KOPT-K1 (cell line): ENCODE data around the gene ADISSP.

Source experiments
- H3K27ac ChIP-seq: fragments of 200-600 bp; sonication (generic); 2 replicates; pipeline ENCODE4 v1.5.1; 2016; ENCODE audit warnings: antibody characterized with exemption, mild to moderate bottlenecking, low read depth, low read length; ENCODE audit not compliant: poor library complexity, severe bottlenecking
- H3K36me3 ChIP-seq: fragments of 200-600 bp; sonication (generic); 2 replicates; pipeline ENCODE4 v1.5.1; 2017; ENCODE audit warnings: antibody characterized with exemption, mild to moderate bottlenecking, low read length, moderate library complexity; ENCODE audit not compliant: insufficient read depth
- H3K9me3 ChIP-seq: fragments of 200-600 bp; sonication (generic); 2 replicates; pipeline ENCODE4 v1.5.1; 2017; ENCODE audit warnings: antibody characterized with exemption, low read length, mild to moderate bottlenecking; ENCODE audit not compliant: insufficient read depth, poor library complexity, severe bottlenecking

ADISSP gene

DNA sequence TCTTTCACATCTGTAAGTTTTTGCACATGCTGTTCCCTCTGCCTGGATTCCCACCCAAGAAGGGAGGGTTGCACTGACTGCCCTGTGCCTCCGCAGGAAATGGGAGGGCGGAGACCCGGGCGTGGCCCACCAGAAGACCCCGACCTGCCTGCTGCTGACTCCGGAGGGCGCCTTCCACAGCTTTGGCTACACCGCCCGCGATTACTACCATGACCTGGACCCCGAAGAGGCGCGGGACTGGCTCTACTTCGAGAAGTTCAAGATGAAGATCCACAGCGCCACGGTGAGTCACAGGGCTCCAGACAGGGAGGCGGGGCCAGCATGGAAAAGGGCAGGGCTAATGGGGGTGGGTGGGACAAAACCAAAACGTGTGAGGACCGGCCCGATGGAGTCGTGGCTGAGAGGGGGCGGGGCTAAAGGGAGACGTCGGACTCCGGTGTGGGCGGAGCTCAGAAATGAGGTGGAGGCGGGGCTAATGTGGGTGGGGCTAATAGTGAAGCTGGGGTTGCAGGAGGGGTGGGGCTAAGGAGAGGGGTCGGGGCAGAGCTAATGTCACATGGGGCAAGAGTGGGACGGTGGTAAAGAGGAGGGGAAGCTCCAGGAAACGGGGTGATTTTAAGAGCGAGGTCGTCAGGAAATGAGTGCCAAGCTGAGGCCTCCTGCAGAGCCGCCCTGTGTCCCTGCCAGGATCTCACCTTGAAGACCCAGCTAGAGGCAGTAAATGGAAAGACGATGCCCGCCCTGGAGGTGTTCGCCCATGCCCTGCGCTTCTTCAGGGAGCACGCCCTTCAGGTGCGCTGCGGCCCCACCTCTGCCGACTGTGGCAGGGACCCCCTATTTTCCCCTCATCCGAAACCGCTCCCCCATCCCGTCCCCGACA lies 22.5 kb downstream of the ADISSP start:
- Histone ChIP-seq H3K9me3 (no peaks in the 10 kb centered on the region), H3K27ac (peak overlapping the region; percentile 9), H3K36me3 (no peaks in the 10 kb centered on the region)

DNA sequence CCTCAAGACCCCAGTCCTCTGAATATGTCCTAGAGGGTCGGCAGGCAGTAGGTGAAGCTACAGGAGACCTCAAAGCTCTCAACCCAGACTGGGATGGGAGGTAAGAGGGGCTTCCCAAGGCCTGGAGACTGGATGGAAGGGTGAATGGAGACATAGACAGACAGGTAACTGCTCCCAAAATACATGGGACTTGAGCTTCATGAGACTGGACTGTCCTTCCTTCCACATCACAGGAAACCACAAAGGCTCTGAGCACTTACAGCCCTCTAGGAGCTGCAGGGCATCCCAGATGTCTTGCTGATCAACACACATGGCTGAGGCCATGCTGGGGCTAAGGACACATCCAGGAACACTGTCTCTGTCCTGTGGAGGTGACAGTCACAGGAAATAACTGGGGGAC lies 23.5 kb downstream of the ADISSP start:
- H3K36me3 ChIP-seq: no peaks in the 10 kb centered on the region
- no peaks in the 10 kb centered on the region for H3K9me3 ChIP-seq

DNA sequence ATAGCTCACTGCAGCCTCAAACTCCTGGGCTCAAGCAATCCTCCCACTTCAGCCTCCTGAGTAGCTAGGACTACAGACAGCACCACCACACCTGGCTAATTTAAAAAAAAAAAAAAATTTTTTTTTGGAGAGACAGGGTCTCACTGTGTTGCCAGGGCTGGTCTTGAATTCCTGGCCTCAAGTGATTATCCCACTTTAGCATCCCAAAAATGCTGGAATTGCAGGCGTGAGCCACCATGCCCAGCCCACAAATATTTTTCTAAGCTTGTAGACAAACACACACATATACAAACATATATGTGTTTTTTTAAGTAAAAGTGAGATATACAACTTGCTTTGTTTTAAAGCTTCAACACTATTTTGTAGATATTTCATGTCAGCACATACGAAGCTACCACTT lies 24.3 kb downstream of the ADISSP start:
- H3K9me3 ChIP-seq: no peaks in the 10 kb centered on the region
- H3K27ac ChIP-seq: no peak overlapping the region

More for the DNA sequence above, 23.5 kb downstream of the ADISSP start:
- H3K27ac ChIP-seq: no peak overlapping the region

DNA sequence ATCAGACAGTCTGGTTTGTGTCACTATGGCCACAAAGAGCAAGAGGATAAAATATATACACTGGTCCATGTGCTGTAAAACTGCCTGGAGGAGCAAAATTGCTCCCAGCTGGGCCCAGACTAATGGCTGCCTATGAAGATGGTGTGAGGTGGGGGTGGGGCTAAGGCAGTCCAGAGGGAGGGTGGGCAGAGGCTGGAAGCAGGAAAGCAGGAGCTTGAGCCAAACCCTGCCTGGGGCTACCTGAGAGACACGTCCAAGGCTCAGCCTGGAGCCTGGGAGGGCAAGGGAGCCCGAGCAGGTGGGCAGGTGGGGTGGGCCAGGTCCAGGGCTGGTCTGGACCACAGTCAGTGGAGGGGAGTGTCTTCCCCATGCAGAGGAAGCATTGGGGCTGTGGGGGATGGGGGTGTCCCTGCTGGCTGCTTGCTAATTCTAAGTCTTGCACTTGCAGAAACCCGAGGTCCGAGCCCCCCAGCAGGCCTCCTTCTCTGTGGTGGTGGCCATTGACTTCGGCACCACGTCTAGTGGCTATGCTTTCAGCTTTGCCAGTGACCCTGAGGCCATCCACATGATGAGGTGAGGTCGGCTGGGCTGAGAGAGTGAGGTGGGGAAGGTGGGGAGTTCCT lies 25.6 kb downstream of the ADISSP start:
- no peak overlapping the region for H3K27ac ChIP-seq
- no peaks in the 10 kb centered on the region for H3K36me3 ChIP-seq
- H3K9me3 ChIP-seq: no peaks in the 10 kb centered on the region

More for the DNA sequence above, 24.3 kb downstream of the ADISSP start:
- no peaks in the 10 kb centered on the region for H3K36me3 ChIP-seq

DNA sequence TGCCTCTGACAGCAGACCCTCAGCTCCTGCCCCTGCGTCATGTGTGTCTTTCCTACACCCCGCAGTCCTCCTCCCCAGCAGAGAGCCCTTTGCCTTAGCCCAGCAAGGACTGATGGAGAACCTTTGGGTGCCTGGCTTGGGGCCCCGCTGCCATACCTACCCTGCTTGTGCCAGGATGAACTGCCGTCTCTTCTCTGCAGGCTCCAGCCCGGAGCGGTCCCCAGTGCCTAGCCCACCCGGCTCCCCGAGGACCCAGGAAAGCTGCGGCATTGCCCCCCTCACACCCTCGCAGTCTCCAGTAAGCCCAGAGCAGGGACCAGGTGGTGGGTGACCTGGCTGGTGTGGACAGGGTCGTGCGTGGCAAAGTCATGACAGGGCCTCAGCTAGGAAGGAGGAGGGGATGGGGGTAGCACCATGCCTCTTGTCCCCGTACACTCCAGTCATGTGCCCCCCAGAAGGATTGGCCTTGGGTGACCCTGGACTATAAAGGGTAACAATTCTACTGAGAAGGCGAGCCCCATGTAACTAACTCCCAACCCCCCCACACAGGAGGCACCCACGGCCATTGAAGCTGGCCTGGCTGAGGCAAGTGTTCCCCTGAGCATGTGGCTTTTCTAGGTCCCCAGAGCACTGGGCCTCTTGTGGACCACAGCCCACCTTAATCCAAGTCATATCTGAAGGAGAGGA lies 26.8 kb downstream of the ADISSP start:
- H3K36me3 ChIP-seq: no peaks in the 10 kb centered on the region
- H3K27ac ChIP-seq: no peak overlapping the region
- H3K9me3 ChIP-seq: no peaks in the 10 kb centered on the region

DNA sequence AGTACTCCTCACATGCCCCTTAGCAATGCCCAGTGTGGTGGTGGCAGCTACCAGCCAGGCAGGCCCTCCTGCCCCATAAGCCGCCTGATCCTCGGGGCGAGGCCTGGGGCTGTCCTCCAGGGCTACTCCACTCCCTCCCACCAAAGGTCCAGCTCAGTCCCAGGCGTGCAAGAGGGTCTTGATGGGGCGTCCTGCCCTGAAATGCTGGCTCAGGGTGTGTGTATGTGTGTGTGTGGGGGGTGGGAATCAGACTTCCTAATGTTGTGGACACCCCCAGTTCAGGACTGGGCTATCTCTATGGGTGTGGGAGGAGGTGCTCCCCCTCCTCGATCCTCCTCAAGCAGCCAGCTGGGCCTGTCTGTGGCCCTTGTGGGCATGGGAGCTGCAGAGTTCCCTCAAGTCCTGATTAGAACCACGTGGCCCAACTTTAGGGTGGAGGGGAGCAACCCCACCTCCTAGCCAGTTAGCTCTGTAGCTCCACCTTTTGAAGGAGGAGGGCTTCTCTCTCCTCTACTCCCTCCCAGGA lies 27.6 kb downstream of the ADISSP start:
- Histone ChIP-seq H3K36me3 (no peaks in the 10 kb centered on the region), H3K9me3 (no peaks in the 10 kb centered on the region), H3K27ac (no peak overlapping the region)

DNA sequence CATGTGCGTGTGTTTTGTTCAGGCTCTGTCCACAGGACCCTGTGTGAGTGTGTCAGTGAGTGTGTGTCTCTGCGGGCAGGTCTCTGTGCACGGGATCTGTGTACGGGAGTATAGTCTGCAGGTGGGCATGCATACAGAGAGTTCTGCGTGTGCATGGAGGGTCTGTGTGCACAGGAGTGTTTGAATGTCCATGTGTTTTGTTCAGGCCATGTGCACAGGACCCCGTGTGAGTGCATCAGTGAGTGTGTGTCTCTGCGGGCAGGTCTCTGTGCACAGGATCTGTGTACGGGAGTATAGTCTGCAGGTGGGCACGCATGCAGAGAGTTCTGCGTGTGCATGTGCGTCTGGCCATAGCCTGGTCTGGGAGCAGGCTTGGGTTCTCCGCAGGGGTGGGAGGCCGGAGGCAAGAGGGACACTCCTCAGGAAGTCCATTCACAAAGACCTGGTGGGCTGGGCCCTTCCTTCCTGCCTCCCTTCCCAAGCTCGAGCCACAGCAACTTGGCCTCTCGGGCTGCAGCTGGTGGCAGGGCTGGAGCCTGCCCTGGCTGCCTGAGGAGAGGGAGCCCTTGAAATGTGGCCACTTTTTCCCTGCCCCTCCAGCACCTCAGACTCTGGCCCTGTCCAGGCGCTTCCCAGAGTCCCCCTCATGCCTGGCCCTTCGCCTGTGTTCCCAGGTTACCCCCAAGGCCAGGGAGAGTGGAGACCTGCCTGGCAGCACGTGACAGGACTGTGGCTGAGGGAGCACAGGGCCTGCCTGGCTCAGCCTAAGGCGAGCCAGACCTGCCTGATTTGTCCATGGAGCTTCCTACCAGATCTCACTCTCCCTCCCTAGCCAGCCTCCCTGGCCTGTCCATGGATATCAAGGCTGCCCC lies 28.3 kb downstream of the ADISSP start:
- no peaks in the 10 kb centered on the region for H3K36me3 ChIP-seq
- H3K27ac ChIP-seq: no peak overlapping the region
- no peaks in the 10 kb centered on the region for H3K9me3 ChIP-seq

DNA sequence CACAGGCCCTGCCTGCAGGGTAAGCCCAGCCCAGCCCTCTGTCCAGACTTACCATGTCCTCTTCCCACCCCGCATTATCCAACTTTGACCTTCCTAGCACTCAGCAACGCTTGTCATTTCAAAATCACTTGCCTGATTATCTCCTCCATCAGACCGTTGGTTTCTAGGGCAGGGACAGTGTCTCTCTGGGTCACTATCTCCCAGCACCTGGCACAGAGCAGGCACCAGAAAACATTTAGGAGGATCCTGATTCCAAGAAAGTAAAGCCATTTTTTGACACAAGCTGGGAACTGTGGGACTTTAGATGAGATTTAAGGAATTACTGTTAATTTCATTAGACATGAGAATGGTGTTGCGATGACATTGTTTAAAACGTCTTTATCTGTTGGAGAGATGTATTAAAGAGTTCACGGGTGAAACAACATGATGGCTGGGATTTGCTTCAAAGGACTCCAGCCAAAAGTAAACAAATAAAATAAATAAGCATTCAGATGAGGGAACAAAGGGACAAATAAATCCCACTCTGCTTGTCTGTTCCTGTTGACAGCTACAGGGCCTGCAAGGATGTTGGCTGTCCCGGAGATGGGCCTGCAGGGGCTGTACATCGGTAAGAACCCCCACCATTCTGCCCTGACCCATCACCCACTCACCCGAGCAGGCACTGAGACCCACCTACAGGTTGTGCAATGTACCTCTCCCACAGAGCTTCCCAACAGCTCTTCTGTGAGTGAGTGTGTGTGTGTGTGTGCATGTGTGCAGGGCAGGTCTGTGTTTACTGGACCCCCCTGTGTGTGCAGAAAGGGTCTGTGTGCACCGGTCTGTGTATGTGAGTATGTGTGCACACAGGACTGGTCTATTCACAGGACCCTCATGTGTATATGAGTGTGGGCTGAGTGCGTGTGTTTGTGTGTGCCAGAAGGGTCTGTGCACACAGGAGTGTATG lies 29.2 kb downstream of the ADISSP start:
- no peaks in the 10 kb centered on the region for H3K9me3 ChIP-seq
- no peaks in the 10 kb centered on the region for H3K36me3 ChIP-seq
- H3K27ac ChIP-seq: no peak overlapping the region

DNA sequence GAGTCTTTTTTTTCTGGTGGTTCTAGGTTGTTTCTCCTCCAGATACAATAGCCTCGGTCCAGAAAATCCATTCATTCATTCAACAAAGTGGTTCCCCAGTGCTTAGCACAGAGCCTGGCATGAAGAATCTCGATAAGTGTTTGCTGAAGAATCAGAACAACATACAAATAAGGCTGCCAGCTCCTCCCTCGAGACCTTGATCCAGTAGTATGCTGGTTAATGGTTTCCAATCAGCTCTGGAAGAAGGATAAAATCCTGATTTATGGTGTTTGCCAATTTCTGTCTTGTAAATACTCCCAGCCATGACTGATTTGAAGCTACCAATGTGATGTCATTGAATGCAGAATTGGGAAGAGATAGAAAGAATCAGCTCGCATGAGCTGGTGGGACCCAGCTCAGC lies 31.8 kb downstream of the ADISSP start:
- Histone ChIP-seq H3K36me3 (no peaks in the 10 kb centered on the region), H3K27ac (no peak overlapping the region), H3K9me3 (no peaks in the 10 kb centered on the region)

DNA sequence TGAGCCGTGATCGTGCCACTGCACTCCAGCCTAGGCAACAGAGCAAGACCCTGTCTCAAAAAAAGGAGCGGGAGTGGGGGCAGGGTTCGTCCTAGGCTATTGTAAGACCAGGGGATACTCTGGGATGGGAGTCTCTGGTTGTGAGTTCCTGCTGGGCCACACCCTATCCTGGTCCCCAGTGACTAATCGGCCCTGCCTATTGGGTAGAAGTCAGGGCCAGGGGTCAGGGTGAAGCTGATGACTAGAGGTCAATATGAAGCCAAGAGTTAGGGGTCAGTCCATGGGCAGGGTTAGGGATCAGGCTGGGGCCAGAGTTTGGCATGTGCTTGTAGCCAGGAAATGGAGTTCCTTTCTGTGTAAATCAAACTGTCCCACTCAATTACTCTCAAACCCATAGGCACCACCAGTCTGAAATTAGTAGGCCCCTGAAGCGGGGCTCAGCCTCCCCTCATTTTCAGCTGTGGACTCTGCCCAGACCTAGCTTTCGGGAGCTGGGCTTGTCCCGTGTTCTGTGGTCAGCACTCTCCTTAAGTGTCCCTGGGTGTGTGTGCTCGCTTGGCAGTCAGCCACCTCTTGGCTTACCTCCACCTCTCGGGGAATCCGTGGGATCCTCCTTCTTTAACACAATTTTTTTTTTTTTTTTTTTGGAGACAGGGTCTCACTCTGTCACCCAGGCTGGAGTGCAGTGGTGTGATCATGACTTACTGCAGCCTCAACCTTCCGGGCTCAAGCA lies 33.3 kb downstream of the ADISSP start:
- H3K9me3 ChIP-seq: no peaks in the 10 kb centered on the region
- no peaks in the 10 kb centered on the region for H3K36me3 ChIP-seq
- H3K27ac ChIP-seq: no peak overlapping the region

DNA sequence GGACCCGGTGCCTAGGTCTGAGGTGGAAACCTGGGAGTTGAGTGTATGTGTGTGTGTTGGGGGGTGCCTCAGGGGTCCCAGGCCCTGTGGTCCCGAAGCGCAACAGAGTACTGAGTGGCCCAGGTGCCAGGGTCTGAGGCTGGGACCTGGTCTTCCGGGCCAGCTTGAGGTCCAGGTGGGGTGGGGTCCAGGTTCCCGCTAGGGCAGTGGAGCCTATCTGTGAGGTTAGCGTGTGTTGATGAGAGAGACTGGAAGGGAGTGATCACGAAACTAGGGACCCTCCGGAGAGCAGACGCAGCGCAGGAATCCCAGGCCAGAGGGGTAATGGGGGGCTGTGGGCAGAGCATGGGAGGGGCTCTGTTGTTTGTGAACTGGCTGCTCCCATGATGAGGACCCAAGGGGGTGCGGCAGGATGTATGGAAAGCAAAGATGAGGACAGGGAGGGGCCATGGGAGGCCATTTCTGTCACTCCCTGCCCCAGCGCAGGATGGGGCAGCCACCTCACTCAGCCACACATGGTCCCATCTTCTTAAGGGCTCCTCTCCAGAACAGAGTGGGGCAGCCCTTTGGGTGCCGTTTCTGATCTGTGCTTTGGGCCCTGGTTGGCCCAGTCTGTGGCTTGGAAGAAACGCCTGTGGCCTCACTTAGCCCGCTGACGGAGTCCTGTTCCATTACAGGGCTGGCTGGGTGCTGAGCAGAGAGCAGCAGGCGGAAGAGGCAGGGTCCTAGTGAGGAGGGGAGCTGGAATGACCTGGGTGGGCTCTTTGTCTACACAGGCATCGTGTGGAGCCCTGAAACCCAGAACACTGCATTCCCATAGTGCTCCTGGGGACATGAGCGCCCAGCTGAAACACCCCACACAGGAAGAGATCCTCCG lies 34.2 kb downstream of the ADISSP start:
- H3K27ac ChIP-seq: no peak overlapping the region
- no peaks in the 10 kb centered on the region for H3K36me3 ChIP-seq
- no peaks in the 10 kb centered on the region for H3K9me3 ChIP-seq

DNA sequence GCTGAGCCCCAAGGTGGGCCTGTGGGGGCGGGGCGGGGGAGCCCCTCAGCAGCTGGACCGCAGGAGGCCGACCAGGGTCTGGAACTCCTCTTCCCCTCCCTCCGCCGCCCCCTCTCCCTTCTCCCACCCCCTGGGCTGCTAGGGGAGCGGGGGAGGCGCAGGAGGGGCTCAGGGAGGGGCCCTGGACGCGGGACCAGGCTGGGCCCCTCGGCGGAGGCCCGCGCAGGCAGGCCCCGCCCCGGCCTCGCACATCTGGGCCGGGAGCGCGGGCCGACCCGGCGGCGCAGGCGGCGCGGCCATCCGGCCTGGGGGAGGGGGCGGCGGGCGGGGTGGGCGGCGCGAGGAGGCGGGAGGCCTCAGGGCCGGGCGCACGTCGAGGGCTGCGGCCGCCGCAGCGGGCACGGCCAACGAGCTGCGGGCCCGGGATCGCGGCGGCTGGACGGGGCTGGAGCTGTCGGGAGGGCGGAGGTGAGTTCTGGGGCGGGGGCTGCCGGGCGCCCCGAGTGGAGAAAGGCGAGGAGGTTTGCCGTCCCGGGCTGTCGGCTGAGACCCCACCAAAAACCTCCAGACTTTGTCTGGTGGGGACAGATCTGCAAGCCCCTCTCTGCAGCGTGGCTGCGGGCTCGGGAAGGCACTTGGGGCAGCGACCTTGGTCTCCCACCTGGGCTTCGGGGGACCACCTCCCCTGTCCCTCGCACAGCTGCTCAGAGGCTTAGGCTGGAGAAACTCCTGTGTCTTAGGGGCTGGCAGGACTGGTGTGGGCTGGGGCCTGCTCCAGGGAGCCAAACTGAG lies 35.0 kb downstream of the ADISSP start, which contains the start of gene HSPA12B:
TSS of gene HSPA12B (plus strand) at position 359 of the 792 bp plus-strand sequence. CDS start 5,990 bp downstream, outside the sequence.
- Histone ChIP-seq H3K36me3 (no peaks in the 10 kb centered on the region), H3K9me3 (no peaks in the 10 kb centered on the region), H3K27ac (no peak within 1 kb of the TSS)
